TTC549 (cell line): Measurements from ENCODE around the gene RNF20.
"Not testable (repeated sequence)": the region's sequence is repeated elsewhere in the genome, so short reads cannot be mapped to it uniquely, and the experiment has no call there.

ENCODE experiments used
- FAIRE-seq: peaks from 2 replicates; lab custom pipeline; 2012; peaks lifted over from hg19 to GRCh38; lab: Jason Lieb, UNC

RNF20 gene

DNA sequence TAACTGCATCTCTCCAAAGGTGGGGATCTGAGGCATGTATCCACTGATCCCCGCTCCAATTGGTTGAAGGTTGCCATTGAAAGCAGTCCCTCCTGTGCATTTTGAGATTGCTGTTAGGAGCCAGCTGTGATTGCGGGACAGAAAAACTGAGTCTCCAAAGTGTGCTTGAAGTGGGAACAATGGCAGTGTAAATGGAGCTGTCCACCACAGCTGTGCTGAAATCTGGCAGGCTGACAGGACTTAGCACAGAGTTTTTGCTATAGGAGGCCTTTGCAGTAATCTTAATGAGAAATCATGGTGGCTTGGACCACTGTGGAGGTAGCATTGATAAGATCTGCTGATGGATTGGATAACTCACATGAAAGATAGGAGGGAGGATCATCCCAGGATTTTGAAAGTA, 3.3 kb downstream of the RNF20 start:
- FAIRE-seq, result no peak

DNA sequence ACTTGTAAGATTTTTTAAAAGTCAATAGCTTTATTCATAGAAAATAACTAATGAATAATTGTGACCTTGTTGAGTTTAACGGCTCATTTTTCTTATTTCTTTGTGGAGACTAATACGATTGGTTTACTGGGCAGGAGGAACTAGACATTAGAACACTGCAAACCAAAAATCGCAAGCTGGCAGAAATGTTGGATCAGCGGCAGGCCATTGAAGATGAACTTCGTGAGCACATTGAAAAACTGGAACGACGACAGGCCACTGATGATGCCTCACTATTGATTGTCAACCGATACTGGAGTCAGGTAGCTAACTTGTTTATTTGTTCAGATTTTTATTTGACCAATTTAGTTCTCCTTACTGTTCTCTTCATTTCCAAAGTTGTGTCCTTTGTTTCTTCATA, 6.4 kb downstream of the RNF20 start:
- FAIRE-seq, result no peak

DNA sequence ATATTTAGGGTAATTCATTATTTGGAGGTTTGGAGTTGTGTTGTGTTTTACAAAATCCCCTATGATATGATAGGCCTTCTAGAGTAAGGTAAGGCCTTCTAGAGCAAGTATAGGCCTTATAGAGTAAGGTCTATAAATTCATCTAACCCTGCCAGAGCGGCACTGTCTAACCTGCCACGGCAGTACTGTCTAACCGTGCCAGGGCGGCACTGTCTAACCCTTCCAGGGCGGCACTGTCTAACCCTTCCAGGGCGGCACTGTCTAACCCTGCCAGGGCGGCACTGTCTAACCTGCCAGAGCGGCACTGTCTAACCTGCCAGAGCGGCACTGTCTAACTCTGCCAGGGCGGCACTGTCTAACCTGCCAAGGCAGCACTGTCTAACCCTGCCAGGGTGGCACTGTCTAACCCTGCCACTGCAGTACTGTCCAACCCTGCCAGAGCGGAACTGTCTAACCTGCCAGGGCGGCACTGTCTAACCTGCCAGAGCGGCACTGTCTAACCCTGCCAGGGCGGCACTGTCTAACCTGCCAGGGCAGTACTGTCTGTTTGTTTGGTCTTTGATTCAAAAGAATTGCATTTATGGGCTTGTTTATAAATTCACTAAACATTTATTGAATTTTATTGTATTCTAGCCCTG, 9.6 kb downstream of the RNF20 start:
- no peak for FAIRE-seq

DNA sequence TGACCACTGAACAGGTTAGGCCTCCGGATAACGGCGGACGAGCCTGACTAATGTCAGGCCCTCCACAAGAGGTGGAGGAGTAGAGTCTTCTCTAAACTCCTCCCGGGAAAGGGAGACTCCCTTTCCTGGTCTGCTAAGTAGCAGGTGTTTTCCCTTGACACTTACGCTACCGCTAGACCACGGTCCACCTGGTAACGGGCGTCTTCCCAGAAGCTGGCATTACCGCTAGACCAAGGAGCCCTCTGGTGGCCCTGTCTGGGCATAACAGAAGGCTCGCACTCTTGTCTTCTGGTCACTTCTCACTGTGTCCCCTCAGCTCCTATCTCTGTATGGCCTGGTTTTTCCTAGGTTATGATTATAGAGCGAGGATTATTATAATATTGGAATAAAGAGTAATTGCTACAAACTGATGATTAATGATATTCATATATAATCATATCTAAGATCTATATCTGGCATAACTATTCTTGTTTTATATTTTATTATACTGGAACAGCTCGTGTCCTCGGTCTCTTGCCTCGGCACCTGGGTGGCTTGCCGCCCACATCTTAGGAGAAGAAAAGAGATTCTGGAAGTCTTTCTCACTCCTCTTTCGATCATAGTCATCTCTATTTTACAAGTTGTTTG, 15.9 kb downstream of the RNF20 start:
- FAIRE-seq, result not testable (repeated sequence)

DNA sequence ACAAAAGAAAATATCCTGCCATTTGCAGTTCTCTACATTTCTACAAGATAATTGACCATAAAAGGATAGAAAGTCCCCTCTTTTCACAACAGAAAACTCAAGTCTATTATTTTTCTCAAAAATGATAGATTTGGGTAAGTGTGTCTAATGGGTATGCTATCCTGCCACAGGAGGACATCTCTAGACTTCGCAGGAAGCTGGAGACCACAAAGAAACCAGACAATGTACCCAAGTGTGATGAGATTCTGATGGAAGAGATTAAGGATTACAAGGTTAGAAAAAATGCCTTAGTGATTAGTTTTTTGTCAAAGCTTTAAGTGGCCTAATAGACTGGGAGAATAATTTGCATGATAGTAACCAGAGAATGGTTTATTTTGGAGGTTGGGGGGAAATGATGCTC, 28.1 kb downstream of the RNF20 start:
- no peak for FAIRE-seq

DNA sequence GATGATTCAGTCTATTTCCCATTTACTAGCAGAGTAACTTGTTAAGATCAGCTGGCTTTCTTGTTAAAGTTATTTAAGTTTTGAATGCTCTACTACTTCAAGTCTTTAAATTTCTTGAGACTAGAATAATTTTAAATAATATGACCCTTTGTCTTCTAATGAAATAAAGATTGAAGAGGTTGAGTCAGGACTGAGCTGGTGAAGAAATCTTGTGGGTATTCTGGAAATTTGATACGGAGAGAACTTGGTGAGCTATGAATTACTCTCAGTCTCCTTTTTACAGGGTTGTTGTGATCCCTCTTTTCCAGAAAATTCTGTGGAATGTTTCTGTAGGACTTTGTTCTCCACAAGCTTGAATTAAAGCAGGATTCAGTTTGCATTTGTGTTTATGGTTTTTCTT, 29.3 kb downstream of the RNF20 start:
- no peak for FAIRE-seq

DNA sequence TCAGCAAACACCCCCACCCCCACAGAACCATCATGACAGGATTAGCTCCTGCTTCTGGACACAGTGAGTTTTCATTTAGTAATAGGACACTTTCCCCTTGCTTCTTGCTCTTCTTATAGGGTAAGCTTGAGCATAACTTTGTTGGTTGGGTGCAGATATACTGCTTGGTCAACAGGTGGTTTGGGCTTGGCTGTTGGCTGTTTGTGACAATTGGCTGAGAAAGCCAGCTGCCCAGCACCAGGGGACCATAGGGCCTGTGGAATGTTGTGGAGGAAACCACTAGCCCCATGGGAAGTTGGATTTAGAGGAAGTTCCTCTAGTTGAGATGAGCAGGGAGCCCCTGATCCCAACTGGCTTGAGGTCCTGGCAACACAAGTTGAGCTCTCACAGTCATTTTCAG, 30.6 kb downstream of the RNF20 start:
- FAIRE-seq, result no peak

DNA sequence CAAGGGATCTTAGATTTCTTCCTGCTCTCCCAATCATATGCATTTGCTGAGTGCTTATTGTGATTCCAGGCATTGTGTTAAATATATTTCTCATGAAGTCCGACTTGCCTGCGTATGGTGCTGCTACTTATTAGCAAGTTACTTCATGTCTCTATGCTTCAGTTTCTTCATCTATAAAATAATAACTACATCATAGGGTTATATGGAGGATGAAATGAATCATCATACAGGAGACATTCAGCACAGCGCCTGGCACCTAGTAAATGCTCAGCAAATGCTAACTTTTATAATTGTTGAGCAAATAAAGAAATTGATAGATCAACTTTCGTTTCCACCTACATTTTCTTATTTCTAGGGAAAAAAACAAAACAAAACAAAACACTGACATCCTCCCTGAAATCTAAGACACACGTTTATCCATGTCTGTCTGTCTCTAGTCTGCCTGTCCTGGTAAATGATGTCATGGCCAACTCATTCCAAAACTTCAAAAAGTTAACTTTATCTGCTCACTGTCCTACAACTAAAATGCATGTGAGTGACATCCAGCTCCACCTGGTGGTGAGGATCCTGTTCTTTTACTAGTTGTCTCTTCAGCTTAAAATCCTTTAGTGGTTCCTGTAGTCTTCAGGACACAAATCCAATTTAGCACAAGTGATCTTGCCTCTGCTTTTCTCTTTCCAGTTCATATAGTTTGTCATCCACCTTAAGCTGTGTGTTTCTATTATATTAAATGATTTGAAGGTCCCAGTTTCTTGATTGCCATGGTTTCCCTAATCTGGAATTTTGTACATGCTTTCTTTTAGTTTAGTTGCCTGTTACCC, 33.5 kb downstream of the RNF20 start:
- no peak for FAIRE-seq

DNA sequence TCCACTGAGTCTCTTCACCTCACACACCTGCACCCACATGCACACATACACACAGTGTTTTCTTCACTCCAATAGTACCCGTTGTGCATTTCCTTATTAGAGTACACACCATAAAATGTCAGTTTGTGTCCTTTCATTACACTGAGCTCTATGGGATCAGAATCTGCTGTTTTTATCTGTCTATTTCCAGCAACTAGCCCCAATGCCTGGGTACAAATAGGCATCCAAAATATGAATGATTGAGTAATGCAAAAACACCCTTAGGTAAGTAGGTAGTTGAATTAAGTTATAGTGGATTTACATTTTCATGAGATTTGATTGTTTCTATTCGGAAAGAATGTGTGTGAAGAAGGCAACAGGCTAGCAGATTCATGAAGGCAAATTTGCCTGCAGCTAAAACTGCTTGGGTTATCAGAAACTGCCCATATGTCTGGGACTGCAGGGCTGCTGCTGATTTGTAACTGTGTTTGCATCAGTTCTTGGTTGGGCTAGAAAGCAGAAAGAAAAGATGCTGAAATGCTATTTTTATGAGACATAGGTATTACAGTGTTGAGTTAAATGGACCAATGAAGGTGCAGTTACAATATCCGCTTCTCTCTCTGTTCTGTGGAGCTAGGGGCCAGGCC, 34.2 kb downstream of the RNF20 start:
- no peak for FAIRE-seq

DNA sequence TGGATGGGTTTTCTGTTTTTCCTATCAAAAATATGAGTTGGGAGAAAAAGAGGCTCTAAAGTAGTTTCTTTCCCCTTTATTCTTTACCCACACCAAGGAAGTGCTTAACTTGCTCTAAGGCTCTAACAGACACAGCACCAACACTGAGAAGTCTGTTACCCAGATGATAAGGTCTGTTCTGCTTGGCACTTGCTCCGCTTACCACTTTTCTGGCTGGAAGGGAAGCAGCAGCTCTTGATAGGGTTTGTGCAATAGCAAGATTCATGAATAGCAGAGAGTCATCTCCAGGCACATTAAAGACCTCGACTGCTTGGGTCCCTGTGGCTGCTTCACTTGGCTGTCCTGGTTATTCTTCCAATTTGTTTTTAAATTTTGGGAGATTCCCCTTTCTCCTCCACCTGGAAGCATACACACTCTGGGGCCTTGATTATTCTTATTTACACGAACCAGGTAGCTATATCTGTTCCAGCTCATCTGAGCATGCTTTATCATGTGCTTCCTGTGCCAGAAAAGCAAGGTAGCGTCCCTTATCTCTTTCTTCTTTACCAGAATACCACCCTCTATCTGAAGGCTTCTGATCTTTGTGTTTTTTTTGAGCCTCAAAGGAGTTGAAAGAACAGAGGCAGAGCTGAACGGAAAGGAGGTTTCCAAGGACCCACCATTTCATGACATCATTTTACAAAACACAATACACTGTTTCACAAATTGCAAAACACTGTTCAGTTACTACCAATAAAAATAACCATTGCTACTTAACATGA, 36.3 kb downstream of the RNF20 start:
- no peak for FAIRE-seq

DNA sequence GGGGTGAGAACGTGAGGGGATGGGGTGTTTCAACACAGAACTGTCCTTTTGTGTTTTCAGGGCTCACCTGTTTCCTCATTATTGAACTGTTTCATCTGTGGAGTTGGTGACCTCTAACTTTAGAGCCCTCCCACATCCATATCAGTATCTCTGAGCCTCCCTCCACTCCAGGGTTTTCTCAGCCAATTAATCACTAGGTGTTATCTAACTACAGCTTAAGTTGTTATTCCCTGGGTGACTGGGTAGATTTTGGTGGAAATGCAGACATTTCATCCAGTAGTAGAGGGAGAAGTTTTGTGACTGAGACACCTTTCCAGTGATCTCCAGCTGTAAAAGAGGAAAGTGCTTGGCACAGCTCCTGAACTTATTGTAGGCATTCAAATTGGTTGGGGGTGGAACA, 37.5 kb downstream of the RNF20 start:
- FAIRE-seq, result no peak

DNA sequence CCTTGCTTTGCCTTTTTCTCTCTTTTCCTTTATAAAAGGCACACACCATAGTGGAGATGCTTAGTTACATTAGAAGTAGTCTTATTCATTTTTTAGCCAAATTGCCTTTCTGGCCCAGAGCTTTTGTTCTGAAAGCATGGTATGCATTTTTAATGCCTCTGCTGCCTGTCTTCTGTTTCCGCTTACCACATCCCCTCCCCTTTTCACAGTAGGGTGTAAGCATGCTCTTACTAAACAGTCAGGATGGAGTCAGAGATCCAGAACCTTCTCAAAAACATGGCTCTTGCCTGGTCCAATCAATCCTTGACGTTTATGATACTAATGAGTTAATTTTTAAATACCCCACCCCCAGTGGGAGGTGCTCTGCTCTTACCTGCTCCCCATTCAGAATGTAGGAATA, 38.7 kb downstream of the RNF20 start:
- FAIRE-seq, result no peak

DNA sequence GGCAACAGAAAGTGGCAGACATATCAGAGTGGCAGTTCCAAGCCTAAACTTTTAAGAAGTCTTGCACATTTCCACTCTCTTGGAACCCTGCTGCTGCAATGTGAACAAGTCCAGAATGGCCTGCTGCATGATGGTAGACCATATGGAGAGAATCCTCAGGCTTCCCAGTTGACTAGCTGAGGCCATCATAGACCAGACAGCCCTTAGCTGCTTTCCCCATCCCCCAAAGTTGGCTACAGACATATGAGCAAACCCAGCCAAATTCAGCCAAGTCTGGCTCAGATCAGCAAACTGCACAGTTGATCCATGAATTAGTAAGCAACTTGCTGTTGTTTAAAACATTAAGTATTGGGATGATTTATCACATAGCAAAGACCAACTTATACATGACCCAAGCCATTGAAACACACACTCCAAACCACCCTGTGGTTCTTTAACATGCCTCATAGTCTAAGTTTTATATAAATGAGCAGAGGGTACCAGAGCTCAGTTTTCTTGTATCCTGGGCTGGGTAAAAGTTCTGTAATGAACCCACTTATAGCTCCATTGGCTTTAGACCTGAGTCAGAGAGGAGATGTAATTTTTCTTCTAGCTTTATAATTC, 41.2 kb downstream of the RNF20 start:
- no peak for FAIRE-seq

DNA sequence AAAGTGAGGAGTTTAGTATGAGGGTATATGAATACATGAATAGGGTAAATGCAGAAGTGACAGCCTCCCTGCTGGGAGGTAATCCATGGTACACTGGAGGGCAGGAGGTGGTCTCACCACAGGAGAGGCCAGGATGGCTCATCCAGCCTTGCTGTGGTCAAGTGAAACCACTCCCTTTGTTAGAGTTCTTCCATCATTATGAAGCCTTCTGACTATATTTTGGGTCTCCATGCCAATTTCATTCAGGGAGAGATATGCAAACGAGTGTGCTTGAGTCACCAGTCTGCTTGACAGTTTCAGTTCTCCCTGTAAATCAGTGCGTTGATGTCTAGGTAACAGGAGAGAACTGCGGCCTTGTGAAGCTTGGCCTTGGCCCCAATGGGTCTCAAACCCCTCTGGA, 44.7 kb downstream of the RNF20 start:
- FAIRE-seq, result no peak

DNA sequence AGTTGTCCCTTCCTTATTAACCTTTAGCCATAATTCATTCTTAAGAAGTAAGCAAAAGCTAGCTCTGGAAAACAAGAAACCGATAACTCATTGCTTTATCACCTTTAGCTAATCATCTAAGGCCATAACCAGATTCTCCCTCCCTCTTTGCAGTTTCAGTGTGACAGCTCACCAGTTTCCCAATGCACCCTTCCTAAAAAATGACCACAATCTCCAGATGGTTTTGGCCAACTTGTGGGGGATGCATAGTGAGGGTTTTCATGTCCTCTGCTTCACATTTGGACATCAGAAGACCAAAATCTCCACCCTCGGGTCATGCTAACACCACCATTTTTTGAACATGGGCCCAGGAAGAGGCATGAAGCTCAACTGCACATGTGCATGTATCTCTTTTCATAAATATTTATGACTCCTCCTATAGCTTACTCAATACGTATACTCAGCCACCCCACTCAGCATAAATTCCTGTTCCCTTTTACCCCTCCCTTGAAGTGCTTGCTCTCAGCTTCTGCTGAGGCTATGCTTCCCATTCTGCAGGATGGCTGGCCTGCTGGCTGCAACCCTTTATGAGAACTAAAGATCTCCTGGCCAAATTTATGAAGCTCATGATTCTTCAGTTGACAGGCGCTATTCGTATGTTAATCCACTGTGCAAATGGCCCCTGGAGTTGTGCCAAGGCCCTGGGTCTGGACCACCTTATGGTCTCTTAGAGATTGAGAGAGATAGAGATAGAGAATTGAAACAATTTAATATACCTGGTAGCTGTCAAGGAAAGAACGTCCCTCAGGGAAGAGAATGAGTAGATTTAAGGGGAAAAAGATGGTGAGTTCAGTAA, 46.3 kb downstream of the RNF20 start:
- FAIRE-seq, result no peak

DNA sequence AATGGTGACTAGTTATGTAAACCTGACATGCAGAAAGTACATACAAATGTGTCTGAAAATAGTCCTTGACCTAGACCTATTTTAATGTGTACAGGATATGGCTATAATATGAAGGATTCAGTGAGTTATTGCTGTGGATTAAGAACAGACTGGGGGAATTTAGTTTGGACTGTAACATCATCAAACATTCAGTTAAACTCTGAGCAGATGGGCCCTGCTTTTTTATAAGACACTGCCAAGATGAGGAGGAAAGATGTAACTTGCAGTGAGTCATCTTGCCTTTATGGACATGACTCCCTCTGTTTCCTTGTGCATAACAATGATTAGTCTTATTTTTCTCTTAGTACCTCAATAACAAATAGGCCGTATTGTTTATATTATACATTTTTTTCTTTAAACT, 48.9 kb downstream of the RNF20 start:
- no peak for FAIRE-seq

DNA sequence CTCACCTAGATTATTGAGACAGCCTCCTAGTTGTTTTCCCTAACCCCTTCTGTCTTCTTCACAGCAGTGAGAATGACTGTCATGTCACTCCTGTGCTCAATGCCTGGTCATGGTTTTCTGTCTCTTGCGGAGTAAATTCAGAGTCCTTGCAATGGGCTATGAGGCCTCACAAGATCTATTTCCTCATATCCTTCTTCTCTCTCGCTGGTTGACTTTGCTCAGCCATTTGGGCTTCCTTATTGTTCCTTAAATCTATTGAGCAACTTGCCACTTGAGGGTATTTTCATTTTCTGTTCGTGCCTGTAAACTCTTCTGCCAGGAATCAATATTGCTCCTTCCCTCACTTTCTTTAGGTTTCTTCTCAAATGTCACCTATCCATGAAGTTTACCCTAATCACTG, 52.1 kb downstream of the RNF20 start:
- FAIRE-seq, result no peak

DNA sequence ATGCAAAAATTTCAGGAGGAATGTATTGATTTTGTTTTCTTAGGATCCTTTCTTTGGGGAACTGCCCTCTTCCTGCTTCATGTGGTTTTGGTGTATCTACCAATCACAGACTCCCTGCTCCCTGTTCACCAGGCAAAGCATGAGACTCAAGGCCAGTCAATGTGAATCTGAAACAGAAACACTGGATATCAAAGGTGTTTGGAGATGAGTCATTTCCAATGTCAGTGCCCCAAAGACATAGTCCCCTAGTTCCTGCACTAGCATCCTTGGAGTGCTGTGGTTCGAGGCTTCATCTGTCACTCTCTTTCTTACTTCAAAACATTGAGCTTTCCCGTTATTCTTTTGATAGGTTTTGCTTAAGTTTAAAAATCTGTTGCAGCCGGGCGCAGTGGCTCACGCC, 53.0 kb downstream of the RNF20 start:
- FAIRE-seq, result no peak

DNA sequence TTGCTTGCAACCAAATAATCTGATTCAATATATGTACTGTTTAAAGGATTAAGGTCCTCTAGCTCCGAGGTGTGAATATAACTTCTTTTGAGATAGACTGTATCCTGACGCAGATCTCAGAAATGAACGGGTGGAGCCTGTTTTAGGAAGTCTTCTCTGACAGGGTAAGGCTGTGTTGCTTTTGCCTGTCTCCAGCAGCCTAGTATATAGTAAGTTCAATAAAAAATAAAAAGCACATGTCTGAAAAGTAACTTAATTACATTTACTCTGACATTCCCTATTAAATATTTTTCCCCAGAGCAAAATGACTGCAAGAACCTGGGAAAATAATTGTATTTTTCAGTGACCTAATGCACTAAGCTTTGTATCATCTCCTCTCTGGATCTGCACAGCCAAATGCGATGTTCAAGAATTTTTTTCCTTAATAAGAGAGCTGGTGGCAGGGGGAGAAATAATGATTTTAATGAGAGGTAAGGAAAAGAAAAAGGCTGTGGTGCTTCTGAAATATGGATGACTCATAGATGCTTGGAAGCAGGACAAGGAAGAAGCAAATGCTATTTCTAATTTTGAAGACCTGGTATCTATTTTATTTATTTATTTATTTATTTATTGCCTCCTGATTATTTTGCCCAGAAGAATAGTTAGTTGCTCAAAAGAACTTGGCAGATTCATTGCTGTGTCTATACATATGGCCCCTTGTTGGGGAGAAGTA, 53.8 kb downstream of the RNF20 start:
- no peak for FAIRE-seq

DNA sequence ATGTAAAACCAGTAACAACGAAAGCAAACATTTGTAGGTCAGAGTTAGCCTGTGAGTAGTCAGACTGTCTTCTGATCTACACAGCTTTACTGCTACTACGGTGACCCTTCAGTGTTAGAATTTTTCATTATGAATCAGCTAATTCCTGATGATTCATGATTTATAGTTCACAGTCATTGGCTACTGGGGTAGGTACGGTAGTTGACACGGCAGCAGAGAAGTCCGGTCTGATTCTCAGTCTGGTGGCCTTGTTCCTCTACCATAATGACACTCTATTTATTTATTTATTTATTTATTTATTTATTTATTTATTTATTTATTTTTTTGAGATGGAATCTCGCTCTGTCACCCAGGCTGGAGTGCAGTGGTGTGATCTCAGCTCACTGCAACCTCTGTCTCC, 56.4 kb downstream of the RNF20 start:
- FAIRE-seq, result not testable (repeated sequence)
